HG02610 (cell line): ENCODE results near the gene SNAPC4.
A peak's percentile ranks its signal among the peaks of the same experiment; 100 is the strongest.

Experiments used
- ATAC-seq: cut with Tn5 transposase; IDR thresholded peaks from one replicate; pipeline ENCODE4 v1.9.1; 2021; ENCODE audit warnings: mild to moderate bottlenecking, moderate library complexity; ENCODE audit not compliant: unreplicated experiment

SNAPC4 gene

DNA sequence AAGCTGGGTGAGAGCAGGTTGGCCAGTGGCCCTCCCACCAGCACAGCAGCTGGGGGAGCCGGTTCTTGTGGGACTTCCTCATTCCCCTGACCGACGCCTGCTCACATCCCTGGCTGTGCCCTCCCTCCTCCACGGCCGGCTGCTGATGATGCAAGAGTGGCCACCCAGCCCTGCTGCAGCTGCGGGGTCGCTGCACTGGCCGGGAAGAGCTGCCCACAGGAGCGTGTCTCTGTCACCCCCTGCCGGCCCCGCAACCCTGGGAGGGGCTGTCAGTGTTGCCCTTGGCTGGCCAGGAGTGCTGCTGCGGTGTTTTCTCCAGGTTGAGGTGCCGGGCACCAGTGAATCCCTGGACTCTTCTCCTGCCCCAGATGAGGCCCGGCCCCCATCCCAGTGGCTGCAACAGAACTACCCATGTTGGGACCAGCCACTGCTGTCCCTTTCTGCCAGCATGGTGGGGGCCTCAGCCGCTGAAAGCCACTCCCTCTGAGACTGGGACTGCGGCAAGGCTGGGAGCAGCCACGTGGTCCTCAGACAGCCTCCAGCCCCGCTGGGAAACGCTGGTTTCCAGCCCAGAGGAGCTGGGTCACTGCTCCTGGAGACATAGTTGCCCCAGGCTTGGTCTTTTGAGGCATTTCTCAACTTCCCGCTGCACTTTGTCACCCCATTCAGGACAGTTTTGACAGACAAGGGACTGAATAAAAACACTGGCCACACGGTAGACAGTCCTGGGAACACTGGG lies 27.2 kb downstream of the SNAPC4 start:
- ATAC-seq: no peak

DNA sequence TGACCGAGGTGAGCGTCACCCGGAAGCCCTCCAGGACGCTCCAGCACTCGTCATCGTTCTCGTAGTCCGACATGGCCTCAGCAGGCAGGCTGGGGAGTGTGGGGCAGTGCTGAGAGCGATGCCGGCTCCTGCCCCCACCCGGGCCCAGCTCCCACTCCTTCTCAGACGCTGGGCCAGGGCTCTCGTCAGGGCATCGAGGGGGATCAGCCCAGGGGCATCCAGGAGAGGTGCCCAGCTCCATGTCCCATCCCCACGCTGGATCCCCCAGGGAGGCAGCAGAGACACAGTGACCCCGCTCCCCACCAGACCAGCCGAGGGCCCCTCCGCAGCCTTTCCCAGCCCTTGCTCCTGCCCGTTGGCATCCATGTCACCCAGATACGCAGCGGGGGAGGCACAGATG lies 28.0 kb downstream of the SNAPC4 start:
- ATAC-seq: no peak

DNA sequence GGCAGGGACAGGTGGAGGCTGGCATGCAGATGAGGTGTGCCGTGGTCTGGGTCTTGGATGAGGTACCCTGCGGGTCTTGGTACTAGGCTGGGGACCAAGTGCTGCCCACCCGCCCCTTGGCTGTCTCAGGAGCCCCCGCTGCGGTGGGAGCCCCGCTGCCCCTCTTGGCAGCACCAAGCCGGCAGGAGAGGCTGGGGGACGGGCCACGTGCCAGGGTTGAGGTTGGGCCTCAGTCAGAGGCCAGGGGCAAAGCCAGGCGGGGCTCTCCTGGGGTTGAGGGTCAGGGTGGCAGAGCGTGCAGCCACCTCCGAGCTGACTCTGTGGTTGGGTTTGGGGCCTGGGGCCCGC lies 28.5 kb downstream of the SNAPC4 start:
- no peak for ATAC-seq

DNA sequence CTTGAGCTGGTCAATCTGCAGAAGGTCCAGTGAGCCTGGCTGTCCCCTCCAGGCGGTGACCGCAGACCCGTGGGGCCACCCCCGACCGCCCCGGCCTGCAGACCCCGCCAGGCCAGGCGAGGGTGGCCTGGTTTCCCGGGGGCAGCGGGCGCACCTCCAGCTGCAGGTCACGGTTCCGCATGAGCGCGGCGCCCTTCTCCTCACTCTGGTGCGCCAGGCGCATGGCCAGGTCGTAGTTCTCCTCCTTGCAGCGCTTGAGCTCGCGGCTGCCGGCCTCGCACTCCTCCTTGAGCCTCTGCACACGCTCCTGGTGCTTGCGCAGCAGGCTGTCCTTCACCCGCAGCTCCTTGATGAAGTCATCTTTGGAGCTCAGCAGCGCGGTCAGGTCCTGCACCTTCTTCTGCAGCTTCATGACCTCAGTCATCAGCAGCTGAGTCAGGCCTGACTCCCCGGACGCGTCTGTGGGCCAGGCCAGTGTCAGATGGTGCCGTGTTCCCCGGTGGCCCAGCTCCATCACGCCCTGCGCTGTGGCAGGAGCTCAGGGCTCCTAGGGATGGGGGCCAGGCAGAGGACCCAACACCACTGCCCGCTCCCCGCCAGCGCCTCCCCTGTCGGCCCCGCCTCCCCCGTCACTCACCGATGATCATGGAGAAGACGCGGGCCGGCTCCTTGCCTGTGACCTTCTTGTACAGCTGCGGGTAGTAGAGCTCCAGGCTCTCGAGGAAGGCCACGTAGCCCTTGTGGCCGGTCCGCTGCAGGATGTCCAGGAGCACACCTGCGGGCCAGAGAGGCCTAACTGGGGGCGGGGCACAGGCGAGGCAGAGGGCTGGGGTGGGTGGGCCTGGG lies 29.1 kb downstream of the SNAPC4 start:
- no peak for ATAC-seq

DNA sequence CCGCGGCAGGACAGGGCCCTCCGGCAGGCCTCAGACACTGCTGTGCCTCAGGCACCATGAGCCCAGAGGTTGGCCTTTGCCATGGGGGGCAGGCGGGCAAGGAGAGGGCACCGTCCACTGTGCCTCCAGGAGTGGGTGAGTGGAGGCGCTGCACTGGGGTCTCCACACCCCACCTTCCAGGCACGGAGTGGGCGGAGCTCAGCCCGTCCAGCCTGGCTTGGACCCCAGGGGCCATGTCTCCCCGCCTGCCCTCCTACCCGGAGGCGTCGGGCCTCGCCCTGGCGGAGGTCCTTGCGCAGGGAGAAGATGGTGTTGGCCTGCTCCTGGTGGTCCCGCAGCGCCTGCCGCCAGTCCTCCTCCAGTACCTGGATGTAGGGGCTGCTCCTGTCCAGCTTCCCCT lies 29.9 kb downstream of the SNAPC4 start:
- ATAC-seq: no peak

DNA sequence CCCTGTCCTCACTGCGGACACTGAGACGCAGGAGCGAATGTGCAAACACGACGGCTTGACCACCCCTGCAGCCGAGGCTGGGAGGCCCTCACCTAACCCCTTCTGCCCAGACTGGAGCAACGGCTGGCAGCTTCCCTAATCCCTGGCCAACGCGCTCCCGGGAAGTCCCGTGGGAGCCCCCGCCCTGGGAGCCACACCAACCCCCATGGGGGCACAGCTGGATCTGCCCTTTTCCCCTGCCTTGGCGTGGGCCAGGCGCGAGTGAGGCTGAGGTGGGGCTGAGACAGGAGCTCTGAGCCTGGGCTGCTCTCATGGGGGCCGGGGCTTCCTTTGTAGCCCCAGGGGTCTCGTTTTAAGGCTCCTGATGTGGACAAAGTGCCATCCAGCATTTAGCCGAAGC lies 31.8 kb downstream of the SNAPC4 start:
- no peak for ATAC-seq

DNA sequence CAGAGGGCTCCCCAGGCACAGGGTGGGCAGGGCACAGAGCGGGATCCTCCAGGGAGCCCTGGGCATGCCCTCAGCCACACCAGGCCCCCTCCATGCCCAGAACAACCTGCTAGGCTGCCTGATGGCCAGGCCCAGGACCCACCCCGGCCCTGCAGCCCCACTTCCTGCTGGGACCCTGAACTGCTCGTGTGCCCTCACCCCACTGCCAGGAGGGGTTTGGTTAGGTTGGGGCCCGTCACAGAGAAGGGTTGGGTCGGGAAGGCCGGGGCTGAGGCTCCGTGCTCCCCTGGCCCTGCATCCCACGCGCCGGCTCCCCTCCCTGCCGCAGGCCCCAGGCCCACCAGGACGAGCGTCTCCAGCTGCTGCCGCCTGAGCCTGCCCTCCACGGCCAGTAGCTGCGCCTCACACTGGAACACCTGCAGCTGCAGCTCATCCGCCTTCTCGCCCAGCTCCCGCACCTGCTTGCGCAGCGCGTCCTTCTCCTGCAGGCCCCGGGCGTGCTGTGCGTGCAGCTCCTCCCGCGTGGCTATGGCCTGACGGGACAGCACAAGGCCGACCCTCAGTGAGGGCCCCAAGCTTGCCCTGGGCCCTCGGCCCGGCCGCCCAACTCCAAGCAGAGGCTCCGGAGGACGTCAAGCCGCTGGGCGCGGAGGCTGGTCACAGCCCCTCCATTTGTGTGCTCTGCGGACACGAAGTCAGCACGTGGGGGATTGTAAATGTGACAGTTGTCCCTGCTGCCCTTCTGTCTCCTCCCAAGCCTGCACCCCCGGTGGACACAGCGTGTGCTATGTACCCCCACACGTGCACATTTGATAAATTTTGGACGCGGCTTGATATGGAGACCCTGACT lies 32.4 kb downstream of the SNAPC4 start:
- no peak for ATAC-seq

DNA sequence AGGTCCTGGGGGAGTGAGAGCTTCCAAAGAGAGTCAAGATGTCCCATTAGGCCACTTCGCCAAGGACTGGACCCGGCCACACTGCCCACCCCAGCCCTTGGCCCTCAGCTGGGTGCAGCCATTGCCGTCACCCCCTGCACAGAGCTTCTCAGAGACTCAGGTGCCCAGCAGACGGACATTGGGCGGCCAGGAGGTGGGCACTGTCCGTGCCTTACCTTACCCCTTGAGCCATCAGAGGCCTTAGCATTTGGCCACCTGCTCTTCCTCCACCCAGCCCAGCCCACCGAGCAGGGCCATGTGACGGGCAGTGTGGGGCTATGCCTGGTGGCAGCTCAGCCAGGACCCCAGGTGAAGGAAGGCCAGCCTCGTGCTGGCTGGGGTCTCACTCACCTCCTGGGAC lies 33.1 kb downstream of the SNAPC4 start:
- no peak for ATAC-seq

DNA sequence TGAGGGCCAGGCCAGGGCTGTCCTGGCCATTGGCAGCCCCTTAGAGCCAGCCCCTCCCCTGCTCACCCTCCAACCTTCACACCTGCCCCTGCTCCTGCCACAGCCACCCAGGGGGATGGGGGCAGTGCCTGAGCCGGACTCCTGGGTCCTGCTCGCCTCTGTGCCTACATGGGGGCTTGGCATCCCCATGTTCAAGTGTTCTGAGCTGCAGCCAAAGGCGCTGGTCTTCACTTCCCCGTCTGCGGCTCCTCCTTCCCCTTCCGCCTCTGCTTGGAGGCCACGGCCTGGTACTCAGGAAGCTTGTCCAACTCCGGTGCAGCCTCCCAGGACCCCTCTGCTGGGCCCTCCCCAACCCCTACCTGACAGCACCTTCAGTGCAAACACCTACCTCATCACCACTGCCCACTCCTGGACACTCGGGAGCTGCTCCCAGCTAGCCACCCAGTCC lies 34.2 kb downstream of the SNAPC4 start:
- ATAC-seq: no peak

DNA sequence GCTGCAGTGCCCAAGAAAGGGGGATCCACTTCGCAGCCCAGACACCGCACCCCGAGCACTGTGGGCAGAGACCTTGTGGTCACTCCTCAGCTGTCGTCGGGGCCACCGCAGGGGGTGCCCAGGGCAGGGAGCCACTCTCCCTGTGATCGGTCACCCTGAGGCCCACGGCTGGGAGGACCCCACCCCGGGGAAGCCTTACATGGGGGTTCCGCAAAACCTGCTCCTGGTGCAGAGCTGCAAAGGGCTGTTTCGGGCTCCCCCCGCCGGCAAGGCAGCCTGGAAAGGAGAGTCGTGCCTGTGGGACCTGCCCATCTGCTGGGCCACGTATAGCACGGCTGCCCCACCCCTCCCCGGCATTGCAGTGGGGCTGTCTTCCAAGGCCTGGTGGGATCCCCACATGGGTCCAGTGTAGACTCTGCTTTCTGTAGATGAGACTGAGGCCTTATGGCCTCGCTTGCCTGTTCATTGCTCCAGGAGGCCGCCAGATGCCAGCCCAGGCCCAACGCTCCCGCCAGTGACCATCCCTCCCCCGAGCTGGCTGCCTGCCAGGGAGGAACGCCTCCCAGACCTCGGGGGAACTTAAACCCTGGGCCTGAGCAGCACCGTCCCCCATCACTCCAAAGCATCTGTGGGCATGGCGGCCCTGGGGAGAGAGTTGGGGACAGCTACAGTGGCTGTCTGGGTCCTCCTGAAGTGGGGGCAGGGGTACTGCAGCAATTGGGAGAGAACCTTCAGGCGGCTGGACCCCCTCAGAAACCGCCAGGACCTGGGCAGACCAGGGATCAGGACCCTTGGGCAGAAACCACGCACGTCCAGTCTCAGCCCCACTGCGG lies 34.8 kb downstream of the SNAPC4 start:
- ATAC-seq: no peak

DNA sequence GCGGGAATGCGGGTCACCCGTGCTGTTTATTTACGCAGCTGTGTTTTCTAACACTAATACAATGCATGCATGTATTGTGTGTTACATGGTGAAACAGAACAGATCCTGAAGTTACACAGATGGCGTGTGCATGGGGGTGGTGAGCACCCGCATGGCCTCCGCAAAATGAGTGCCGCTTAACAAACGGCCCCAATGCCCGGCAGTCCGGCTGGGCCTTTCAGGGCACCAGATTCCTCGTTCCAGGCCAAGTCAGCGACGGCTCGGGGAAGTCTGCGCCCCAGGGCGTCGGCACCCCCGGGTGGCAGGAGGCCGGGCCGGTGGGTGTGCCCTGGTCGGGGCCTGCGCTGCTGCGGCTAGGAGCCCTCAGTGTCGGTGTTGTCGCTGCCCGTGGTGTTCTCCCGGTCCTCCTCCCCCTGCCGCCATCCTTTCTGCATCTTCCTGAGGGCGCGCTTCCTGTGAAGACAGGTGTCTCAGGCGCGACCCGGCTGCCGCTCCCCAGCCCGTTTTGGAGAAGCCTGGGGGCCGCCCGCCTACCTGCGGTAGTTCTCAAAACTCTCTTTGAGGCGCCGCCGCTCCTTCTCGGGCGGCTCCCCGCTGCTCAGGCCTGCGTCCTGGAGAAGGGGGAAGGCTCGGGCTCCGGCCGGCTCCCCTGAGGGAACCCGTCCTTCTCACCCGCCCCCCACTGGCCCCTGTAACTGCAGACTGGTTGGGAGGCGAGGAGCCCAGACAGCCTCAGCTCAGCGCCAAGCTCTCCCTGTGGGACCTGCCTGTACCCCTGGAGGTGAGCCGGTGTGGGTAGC lies 35.8 kb downstream of the SNAPC4 start:
- no peak for ATAC-seq

DNA sequence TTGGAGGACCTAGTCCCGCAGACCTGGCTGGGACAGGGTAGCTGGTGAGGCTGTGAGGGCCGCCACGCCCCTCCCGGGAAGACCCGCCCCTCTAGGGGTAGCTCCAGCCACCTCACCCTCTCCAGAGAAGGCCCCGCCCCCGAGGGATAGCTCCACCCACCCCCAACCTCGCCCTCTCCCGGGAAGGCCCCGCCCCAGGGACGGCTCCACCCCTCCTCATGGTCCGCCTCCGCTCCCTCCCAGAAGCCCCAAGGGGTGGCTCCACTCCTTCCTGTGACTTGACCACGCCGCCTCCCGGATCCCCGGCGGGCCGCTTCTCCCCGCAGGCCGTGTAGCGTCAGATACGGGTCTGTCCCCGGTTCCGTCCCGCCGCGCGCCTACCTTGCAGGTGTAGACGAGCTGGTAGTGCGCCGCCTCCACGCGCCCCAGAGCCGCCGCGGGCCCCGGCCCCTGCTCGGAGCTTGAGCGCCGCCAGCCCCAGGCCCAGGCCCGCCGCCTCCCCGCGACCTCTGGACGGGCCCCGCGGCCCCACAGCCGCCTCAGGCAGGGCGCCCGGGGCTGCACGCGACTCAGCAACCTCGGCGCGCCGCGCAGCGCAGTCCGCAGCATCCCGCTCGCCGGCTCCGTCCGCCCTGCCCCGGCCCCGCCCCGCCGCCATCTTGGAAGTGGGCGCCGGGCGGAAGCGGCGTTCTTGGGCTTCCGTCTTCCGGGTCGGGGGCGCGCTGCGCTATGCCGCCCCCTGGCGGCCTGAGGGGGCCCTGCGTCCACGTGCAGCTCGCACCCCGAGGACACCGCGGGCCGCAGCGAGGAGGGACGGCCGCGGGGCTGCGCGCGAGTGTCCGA lies 36.6 kb downstream of the SNAPC4 start, which contains the start of gene DNLZ:
Gene DNLZ (minus strand): TSS at position 639 of the 843 bp plus-strand sequence. CDS start 30 bp downstream, at position 609.
- peak; percentile 85 for ATAC-seq

DNA sequence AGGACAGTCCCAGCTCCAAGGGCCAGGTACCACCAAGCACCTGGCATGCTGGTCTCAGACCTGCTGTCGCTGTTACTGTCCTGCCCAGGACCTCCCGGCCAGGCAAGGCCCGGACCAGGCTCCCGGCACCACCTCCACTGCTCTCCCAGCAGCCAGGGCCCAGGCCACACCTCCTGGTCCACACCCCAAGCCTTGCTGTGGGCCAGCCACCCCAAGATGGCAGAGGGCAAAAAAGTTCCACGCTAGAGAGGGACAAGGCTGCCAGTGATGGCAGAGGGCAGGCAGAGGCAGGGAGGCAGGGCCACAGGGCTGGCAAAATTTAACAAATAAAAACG lies 37.6 kb downstream of the SNAPC4 start:
- ATAC-seq: no peak

DNA sequence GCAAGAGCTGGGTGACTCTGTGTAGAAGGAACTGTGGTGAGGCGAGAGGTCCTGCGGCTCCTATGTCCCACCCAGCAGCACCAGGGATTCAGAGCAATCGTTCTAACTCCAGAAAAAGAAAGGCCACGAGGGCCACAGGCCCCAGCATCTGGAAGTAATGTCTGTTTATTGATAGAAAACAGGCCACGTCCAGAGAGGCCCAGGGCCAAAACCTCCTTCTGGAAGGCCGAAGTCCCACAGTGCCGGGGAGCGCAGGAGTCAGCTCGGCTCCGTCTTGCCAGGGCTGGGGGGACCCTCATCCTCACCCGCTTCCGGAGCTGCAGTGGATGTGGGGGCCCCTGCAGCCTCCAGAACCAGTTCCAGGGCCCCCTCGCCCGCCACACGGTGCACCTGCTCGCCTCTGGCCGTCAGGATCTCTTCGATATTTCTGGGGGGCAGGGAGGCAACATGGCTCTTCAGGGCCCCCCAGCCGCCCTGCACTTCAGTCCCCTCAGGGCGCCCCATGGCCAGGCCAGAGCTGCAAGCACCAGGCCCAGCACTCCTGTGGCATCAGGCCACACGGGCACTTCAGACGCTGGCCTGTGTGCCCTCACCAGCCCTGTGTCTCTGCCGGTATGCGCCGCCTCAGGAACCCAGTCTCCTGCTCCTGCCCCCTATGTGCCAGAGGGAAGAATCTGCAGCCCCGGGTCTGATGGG lies 38.1 kb downstream of the SNAPC4 start:
- no peak for ATAC-seq

DNA sequence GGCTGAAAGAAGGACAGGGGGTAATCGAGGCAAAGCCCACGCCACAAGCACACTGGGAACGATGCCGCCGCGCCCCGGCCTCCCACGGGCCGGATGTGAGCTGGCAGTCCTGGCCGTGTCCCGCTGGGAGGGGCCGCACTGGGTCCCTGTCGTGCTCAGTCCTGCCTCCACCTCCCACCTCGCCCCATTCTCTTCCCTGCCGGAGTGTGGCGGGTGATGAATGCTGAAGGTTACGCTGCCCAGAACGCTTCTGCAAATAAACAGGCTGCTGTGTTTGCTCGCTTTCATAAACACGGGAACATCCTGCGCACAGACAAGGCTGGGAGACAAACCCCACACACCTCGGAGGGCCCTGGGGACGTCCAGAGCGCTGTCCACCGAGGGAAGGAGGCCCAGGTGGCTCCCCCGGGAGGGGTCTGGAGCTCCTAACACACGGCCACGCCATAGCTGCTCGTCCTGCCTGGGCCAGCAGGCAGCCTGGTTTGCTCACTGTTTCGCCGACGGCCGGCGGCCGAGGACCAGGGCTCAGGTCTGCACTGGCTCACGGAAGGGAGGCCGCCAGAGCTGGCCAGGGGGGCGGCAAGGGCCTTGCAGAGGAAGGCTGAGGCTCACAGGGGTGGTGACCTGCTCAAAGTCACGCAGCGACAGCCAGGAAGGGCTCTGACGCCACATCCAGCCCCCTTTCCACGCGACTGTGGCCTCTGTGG lies 38.8 kb downstream of the SNAPC4 start:
- no peak for ATAC-seq

DNA sequence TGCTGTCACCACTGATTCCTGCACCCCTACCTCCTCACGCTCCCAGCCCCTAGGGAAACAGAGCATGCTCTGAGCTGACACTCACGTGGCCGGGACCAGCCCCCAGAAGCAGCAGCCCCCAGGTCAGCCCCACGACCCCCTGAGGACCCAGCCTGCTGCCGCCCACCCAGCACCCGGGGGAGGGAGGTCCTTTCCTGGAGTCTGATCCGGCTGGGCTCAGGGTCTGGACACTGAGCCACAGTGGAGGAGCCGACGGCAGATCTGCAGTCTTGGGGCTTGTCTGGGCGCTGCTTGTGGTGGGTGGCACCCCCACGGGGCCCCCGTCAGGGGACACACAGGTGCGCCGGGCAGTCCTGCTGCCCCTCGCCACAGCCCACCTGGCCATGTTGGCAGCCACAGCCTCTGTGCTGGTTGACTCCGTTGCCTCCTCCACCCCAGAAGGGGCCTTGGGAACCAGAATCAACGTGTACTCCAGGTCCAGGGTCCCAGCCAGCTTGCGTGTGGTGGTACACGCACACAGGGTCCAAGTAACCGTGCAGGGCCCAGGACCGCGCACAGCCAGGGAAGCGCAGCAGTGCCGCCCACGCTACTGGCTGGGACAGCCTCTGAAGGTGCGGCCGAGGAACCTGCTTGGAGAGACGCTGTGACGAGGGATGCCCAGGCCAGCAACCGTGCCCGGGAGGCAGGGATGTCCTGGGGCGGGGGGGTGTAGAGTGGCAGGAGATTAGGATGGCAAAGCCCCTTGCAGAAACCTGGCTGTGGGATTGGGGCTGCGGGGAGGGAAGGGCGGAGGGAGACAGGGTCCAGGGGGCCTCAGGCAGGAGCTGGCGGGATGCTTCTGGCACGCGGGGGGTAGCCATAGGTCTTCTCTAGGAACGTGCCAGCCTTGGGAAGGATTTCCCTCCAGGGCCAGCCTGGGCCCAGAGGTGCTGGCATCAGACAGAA lies 39.9 kb downstream of the SNAPC4 start:
- no peak for ATAC-seq

DNA sequence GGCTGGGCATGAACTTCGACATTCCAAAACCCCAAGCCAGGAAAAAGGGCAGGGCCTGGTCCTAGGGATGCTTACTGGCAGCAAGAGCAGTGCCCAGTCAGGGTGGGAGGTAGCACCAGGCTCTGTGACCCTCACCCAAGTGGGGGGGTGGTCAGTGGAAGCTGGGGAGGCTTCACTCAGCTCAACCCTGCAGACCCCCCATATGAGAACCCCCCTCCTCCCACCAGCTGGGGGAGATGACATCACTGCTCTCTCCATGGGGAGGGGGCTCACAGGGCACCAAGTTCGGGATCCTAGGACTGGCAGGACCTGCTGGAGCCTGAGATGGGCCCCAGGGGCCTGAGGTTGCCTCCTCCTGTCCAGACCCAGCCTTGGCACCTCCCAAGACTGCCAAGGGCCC lies 41.1 kb downstream of the SNAPC4 start:
- no peak for ATAC-seq
